NCI-H146 treated with DMSO at 0.1 percent for 48 hours (cell line): ENCODE results near the gene CNOT9.

Experiments
- DNase-seq: peaks from one replicate; lab custom pipeline; 2025; ENCODE audit not compliant: unreplicated experiment; lab: John Stamatoyannopoulos, UW

CNOT9 gene

DNA sequence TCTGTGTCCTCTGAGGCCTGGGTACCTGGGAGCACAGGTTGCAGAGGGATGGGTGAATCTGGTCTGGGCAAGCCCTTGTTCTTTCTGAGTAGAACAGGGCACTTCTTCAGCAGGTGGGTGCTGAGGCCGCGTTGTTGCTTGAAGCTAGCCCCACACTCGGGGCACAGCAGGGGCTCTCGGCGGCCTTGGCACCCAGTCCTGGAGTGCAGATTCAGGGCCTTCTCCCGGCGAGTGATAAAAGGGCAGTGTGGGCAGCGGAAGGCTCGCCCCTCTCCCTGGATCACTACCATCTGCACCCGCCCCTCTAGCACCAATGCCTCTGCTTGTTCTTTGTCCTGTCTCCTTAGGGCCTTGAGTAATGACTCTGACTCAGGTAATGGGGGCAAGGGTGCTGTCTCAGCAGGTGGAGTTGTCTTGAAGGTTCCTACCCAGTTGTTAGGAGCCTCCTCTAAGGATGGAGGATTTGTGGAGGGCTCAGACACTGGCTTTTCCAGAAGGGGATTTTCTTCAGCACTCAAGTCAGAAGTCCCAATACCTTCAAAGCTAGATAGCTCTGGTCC is 75.2 kb downstream of the CNOT9 start:
- no peak for DNase-seq

DNA sequence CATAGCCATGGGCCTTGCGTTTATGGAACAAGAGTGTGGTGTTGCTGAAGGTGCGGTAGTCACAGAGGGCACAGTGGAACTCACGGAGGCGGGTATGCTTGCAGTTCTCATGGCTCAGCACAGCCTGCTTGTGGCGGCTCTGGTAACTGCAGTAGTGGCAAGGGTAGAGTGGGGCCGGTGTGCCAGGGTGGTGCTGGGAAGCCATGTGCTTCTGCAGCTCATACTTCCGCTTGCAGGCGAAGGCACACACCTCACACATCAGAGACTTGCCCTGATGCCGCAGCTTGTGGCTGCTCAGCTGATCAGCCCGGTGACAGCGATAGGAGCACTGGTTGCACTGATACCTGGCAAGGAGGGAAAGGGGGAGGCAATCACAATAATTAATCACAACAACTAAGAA is 76.1 kb downstream of the CNOT9 start:
- DNase-seq, result no peak

DNA sequence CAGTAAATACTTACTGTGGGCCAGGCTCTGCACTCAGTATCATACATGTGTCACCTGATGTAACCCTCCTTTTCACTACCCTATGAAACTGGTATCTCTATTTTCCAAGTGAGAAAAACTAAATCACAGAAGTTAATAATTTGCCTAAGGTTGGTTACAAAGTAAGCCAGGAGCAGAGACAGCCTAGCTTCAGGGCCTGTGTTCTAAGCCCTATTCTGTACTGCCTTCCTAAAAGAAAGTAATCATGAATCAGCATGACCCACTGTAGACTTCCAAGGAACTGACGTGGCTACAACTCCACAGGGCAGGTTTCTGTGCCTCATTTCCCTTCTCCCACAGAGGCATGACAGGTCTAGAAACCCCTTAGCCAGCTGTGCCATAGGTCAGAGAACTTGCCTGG is 76.5 kb downstream of the CNOT9 start:
- no peak for DNase-seq
